OCI-LY7 (cell line): Measurements from ENCODE around the gene ADRB1. TPM values are rescaled to one million over a fixed set of nuclear protein-coding genes. Genes with fewer than 3 reads are reported as not detected.

ENCODE experiments used
- BruUV-seq: library from RNA; stranded (reverse); fragments of 400-500 nt; replicated peaks from 2 replicates; lab custom pipeline; 2021; lab: Mats Ljungman, UMichigan
- CTCF ChIA-PET: fragments of 300-600 bp; sonication (Branson Sonifier 250); formaldehyde crosslinking; loops from one replicate; lab custom pipeline; 2022; ENCODE audit warnings: antibody characterized with exemption; ENCODE audit not compliant: unreplicated experiment; lab: Charles Lee
- POLR2A ChIA-PET: fragments of 300-600 bp; sonication (Branson Sonifier 250); formaldehyde crosslinking; loops from one replicate; lab custom pipeline; 2022; ENCODE audit warnings: antibody characterized with exemption; lab: Charles Lee
- DNase-seq: peaks from one replicate; pipeline ENCODE4 v3.0.0-alpha.2; 2015; ENCODE audit warnings: low spot score
- H2AFZ ChIP-seq: fragments of 200-600 bp; sonication (generic), shearing (Covaris generic); 2 replicates; pipeline ENCODE4 v1.6.1; 2014; ENCODE audit warnings: mild to moderate bottlenecking, antibody characterized with exemption, low read length, moderate library complexity
- H3K27ac ChIP-seq: fragments of 200-600 bp; sonication (generic); 2 replicates; pipeline ENCODE4 v1.5.1; 2014; ENCODE audit warnings: mixed run types, low read depth, mild to moderate bottlenecking, moderate library complexity, low read length, inconsistent platforms; ENCODE audit not compliant: poor library complexity, severe bottlenecking
- H3K36me3 ChIP-seq: fragments of 200-600 bp; sonication (generic); 2 replicates; pipeline ENCODE4 v1.6.1; 2014; ENCODE audit warnings: mild to moderate bottlenecking, antibody characterized with exemption, low read length, moderate library complexity, mixed read lengths; ENCODE audit not compliant: insufficient read depth
- H3K4me1 ChIP-seq: fragments of 200-600 bp; sonication (generic); 2 replicates; pipeline ENCODE4 v1.5.1; 2014; ENCODE audit warnings: mild to moderate bottlenecking, low read length; ENCODE audit not compliant: insufficient read depth, poor library complexity, severe bottlenecking
- H3K4me2 ChIP-seq: fragments of 200-600 bp; sonication (generic); 2 replicates; pipeline ENCODE4 v1.6.1; 2014; ENCODE audit warnings: mild to moderate bottlenecking, low read length
- H3K4me3 ChIP-seq: fragments of 200-600 bp; sonication (generic); 2 replicates; pipeline ENCODE4 v1.5.1; 2014; ENCODE audit warnings: mild to moderate bottlenecking, low read depth, low read length; ENCODE audit not compliant: poor library complexity, severe bottlenecking
- H3K79me2 ChIP-seq: fragments of 200-600 bp; sonication (generic); 2 replicates; pipeline ENCODE4 v1.6.1; 2016; ENCODE audit warnings: low read depth, mild to moderate bottlenecking, low read length, moderate library complexity, mixed read lengths; ENCODE audit not compliant: insufficient read depth
- H3K9me2 ChIP-seq: fragments of 200-600 bp; sonication (generic); 2 replicates; pipeline ENCODE4 v1.6.1; 2016; ENCODE audit warnings: mild to moderate bottlenecking, low read length, mixed read lengths; ENCODE audit not compliant: insufficient read depth
- H3K9me3 ChIP-seq: fragments of 200-600 bp; sonication (generic); 2 replicates; pipeline ENCODE4 v1.6.1; 2014; ENCODE audit warnings: mild to moderate bottlenecking, mixed run types, low read length, mixed read lengths
- H4K20me1 ChIP-seq: fragments of 200-600 bp; sonication (generic); 2 replicates; pipeline ENCODE4 v1.6.1; 2014; ENCODE audit warnings: mild to moderate bottlenecking, antibody characterized with exemption, low read length, moderate library complexity, mixed read lengths; ENCODE audit not compliant: insufficient read depth
- CTCF ChIP-seq: fragments of 200-600 bp; sonication (generic); conservative IDR thresholded peaks from 2 replicates; pipeline ENCODE4 v1.5.1; 2014; ENCODE audit warnings: mild to moderate bottlenecking, antibody characterized with exemption, low read length, moderate library complexity, mixed read lengths
- EZH2phosphoT487 ChIP-seq: fragments of 200-600 bp; sonication (generic); IDR thresholded peaks from 2 replicates; pipeline ENCODE4 v1.6.1; 2018; ENCODE audit warnings: low read depth, borderline replicate concordance, mild to moderate bottlenecking, mixed run types, antibody characterized with exemption, low read length, moderate library complexity, mixed read lengths
- intact Hi-C: fragments of 100-400 bp; cut with micrococcal nuclease; formaldehyde crosslinking; loops from one replicate; pipeline ENCODE4 v1.10.0; 2022; ENCODE audit not compliant: unreplicated experiment
- total RNA-seq, 2 experiments: library from RNA; depleted of rRNA in 1 of 2; stranded (reverse); fragments of >200 nt in 1 of 2; shearing (Covaris generic) in 1 of 2; gene quantifications; 2 replicates each; pipeline ENCODE4 v1.2.3, GENCODE V29; 2014 to 2022

ADRB1 gene
- total RNA-seq, 2 experiments from 2014 or later: 1.3 to 2.0 TPM

- H3K4me1 ChIP-seq: peaks cover 8% of the 10 kb centered on the region
- CTCF ChIA-PET: no interaction called here
- intact Hi-C loops: no loop called here
- no peak overlapping the region for H3K4me3 ChIP-seq
- no peak overlapping the region for H3K4me2 ChIP-seq
- no peak for DNase-seq
- H3K9me3 ChIP-seq: no peaks in the 10 kb centered on the region
- H3K9me2 ChIP-seq: no peaks in the 10 kb centered on the region
- H3K27ac ChIP-seq: no peak overlapping the region
- POLR2A ChIA-PET: interaction anchor here (0.6 to 2.2 kb wide), 3 partner anchors 9 to 32 kb away, joined by 3 to 8 read pairs (median 6); no protein-coding TSS in a partner anchor
- no peaks in the 10 kb centered on the region for H3K79me2 ChIP-seq
- H4K20me1 ChIP-seq: no peaks in the 10 kb centered on the region
- TF ChIP-seq CTCF (no peak), EZH2phosphoT487 (no peak)
- H2AFZ ChIP-seq: no peak overlapping the region
- H3K36me3 ChIP-seq: no peaks in the 10 kb centered on the region
- no TSS peak for BruUV-seq
Observed at GRCh38 chr10:114044247-114045135, 825 bp downstream of the ADRB1 start.

- BruUV-seq: no TSS peak
Observed at GRCh38 chr10:114045136-114046086, 1.7 kb downstream of the ADRB1 start.

More at GRCh38 chr10:114045136-114046086, 1.7 kb downstream of the ADRB1 start:
- intact Hi-C loops: no loop called here
- Histone ChIP-seq H3K4me3 (no peak overlapping the region), H3K4me1 (peaks cover 8% of the 10 kb centered on the region), H4K20me1 (no peaks in the 10 kb centered on the region), H2AFZ (no peak overlapping the region), H3K27ac (no peak overlapping the region), H3K9me3 (no peaks in the 10 kb centered on the region), H3K79me2 (no peaks in the 10 kb centered on the region), H3K36me3 (no peaks in the 10 kb centered on the region), H3K4me2 (no peak overlapping the region), H3K9me2 (no peaks in the 10 kb centered on the region)
- DNase-seq: no peak
- ChIA-PET CTCF (no interaction called here), POLR2A (interaction anchor here (0.8 to 2.0 kb wide), 5 partner anchors 7 to 60 kb away, joined by 3 to 8 read pairs (median 5); no protein-coding TSS in a partner anchor)
- no peak for TF ChIP-seq CTCF
- TF ChIP-seq EZH2phosphoT487: no peak
